ENCODE data around the gene CCND3. TPM values are rescaled to one million over a fixed set of nuclear protein-coding genes. Genes with fewer than 3 reads are reported as not detected.

CCND3 gene
- total and polyA plus RNA-seq, 2 donors from 2014 or later, result 42.1 to 139 TPM

GRCh38 chr6:41921712-41921998, 20.0 kb downstream of the CCND3 start:
- intact Hi-C loops (cut with DNase I), result no loop called here
- Histone ChIP-seq H3K36me3 (ENCODE audit: control insufficient read depth in 2 of 3, insufficient read depth in 3 of 3, low read length in 3 of 3) (peaks cover 0 to 3% (median 0%) of the 10 kb centered on the region in 3 donors), H3K9me3 (ENCODE audit: control insufficient read depth in 2 of 3, insufficient read depth in 1 of 3, low read length in 3 of 3) (no peaks in the 10 kb centered on the region), H3K27me3 (ENCODE audit: control insufficient read depth, insufficient read depth, low read length) (no peaks in the 10 kb centered on the region), H3K27ac (ENCODE audit: low read depth in 2 of 2, low read length in 2 of 2) (peak overlapping the region; percentile 98 to 100), H3K4me3 (ENCODE audit: low read length in 3 of 3) (peak overlapping the region; percentile 99 to 100 (median 100)), H3K4me1 (ENCODE audit: control insufficient read depth in 2 of 3, insufficient read depth in 2 of 3, low read depth in 1 of 3, low read length in 3 of 3) (peaks cover 7 to 18% (median 13%) of the 10 kb centered on the region in 3 donors), H3K9ac (ENCODE audit: low read length in 3 of 3) (peak overlapping the region; percentile 95 to 100 (median 99))
- TF ChIP-seq, protein P1, sequence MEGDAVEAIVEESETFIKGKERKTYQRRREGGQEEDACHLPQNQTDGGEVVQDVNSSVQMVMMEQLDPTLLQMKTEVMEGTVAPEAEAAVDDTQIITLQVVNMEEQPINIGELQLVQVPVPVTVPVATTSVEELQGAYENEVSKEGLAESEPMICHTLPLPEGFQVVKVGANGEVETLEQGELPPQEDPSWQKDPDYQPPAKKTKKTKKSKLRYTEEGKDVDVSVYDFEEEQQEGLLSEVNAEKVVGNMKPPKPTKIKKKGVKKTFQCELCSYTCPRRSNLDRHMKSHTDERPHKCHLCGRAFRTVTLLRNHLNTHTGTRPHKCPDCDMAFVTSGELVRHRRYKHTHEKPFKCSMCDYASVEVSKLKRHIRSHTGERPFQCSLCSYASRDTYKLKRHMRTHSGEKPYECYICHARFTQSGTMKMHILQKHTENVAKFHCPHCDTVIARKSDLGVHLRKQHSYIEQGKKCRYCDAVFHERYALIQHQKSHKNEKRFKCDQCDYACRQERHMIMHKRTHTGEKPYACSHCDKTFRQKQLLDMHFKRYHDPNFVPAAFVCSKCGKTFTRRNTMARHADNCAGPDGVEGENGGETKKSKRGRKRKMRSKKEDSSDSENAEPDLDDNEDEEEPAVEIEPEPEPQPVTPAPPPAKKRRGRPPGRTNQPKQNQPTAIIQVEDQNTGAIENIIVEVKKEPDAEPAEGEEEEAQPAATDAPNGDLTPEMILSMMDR (IDR thresholded peaks at IDR 0.05; ENCODE audit: borderline replicate concordance, extremely low read depth, insufficient read depth), result no peak
- DNase-seq, result no peak
- no peak for FAIRE-seq

- TF ChIP-seq, protein P1 (IDR thresholded peaks at IDR 0.05; ENCODE audit: borderline replicate concordance, extremely low read depth, insufficient read depth), result peak; percentile 84
- intact Hi-C loops (cut with DNase I), result no loop called here
- no peak for FAIRE-seq
Observed at GRCh38 chr6:41920921-41921711, 20.5 kb downstream of the CCND3 start, which contains the start of the genes BYSL and MED20. BYSL (plus strand) TSS chr6:41921499; CDS start chr6:41921563, 64 bp downstream. MED20 (minus strand) TSS chr6:41921139; CDS start chr6:41921018, 121 bp downstream.

DNA sequence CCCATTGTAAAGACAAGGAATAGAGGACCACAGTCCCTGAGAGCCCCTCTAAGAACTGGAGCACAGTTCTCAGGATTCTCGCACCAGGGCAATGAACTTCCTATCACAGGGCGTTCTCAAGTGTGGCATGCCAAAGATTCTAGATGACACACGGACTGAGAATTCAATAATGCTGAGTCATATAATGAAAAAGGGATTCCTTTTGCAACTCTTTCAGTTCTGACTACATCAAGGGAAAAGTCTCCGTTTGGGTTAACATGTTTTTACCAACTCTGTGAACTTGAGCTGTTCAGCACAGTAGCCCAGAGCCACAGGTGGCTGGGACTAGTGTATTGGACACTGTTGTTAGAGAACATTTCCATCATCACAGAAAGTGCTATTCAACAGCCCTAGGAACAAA, 24.1 kb downstream of the CCND3 start:
- Histone ChIP-seq H3K36me3 (ENCODE audit: control insufficient read depth in 2 of 3, insufficient read depth in 3 of 3, low read length in 3 of 3) (peaks cover 2 to 8% (median 2%) of the 10 kb centered on the region in 3 donors), H3K27me3 (ENCODE audit: control insufficient read depth, insufficient read depth, low read length) (no peaks in the 10 kb centered on the region), H3K9me3 (ENCODE audit: control insufficient read depth in 2 of 3, insufficient read depth in 1 of 3, low read length in 3 of 3) (no peaks in the 10 kb centered on the region), H3K4me1 (ENCODE audit: control insufficient read depth in 2 of 3, insufficient read depth in 2 of 3, low read depth in 1 of 3, low read length in 3 of 3) (peaks cover 4 to 31% (median 21%) of the 10 kb centered on the region in 3 donors), H3K27ac (ENCODE audit: low read depth in 2 of 2, low read length in 2 of 2) (no peak overlapping the region), H3K9ac (ENCODE audit: low read length in 3 of 3) (no peak overlapping the region), H3K4me3 (ENCODE audit: low read length in 3 of 3) (no peak overlapping the region)
- DNase-seq (no peak), FAIRE-seq (no peak)
- intact Hi-C loops (cut with DNase I), result no loop called here
- TF ChIP-seq, protein P1 (IDR thresholded peaks at IDR 0.05; ENCODE audit: borderline replicate concordance, extremely low read depth, insufficient read depth), result no peak

More at GRCh38 chr6:41920921-41921711, 20.5 kb downstream of the CCND3 start, which contains the start of the genes BYSL and MED20:
- no peaks in the 10 kb centered on the region for H3K27me3 ChIP-seq (ENCODE audit: control insufficient read depth, insufficient read depth, low read length)
- peaks cover 7 to 18% (median 13%) of the 10 kb centered on the region in 3 donors for H3K4me1 ChIP-seq (ENCODE audit: control insufficient read depth in 2 of 3, insufficient read depth in 2 of 3, low read depth in 1 of 3, low read length in 3 of 3)
- H3K36me3 ChIP-seq (ENCODE audit: control insufficient read depth in 2 of 3, insufficient read depth in 3 of 3, low read length in 3 of 3), result peaks cover 0 to 3% (median 0%) of the 10 kb centered on the region in 3 donors
- H3K4me3 ChIP-seq (ENCODE audit: low read length in 3 of 3), result peak within 1 kb of the TSS; percentile 99 to 100 (median 100)
- H3K27ac ChIP-seq (ENCODE audit: low read depth in 2 of 2, low read length in 2 of 2), result peak within 1 kb of the TSS; percentile 98 to 100
- H3K9ac ChIP-seq (ENCODE audit: low read length in 3 of 3), result peak within 1 kb of the TSS; percentile 99 to 100 (median 99)
- H3K9me3 ChIP-seq (ENCODE audit: control insufficient read depth in 2 of 3, insufficient read depth in 1 of 3, low read length in 3 of 3), result no peaks in the 10 kb centered on the region
- peak; percentile 95 to 98 (median 96) for DNase-seq
